ENCODE measurements around the gene TMPO.
"Not testable (repeated sequence)": the region's sequence is repeated elsewhere in the genome, so short reads cannot be mapped to it uniquely, and the experiment has no call there.

TMPO gene

GRCh38 chr12:98579835-98580234 is 64.4 kb downstream of the TMPO start:
- no peak for DNase-seq

GRCh38 chr12:98580695-98581094 is 65.3 kb downstream of the TMPO start:
- no peak for DNase-seq

- DNase-seq: no peak
Observed at GRCh38 chr12:98581101-98581500, 65.7 kb downstream of the TMPO start.

GRCh38 chr12:98582093-98582492 is 66.7 kb downstream of the TMPO start:
- no peak for DNase-seq

GRCh38 chr12:98587084-98587483 is 71.7 kb downstream of the TMPO start:
- no peak for DNase-seq

- no peak for DNase-seq
Observed at GRCh38 chr12:98591209-98591608, 75.8 kb downstream of the TMPO start.

- DNase-seq: no peak
Observed at GRCh38 chr12:98592825-98593322, 77.5 kb downstream of the TMPO start.

- DNase-seq: peak; percentile 94
Observed at GRCh38 chr12:98593351-98594049, 78.1 kb downstream of the TMPO start, which contains the start of gene SLC25A3. Gene SLC25A3 (plus strand): TSS chr12:98593686. CDS start chr12:98593979, 293 bp downstream.

GRCh38 chr12:98594050-98594835 is 78.9 kb downstream of the TMPO start:
- DNase-seq: peak; percentile 30 to 47

GRCh38 chr12:98595243-98595988 is 80.0 kb downstream of the TMPO start:
- DNase-seq: no peak

- DNase-seq: not testable (repeated sequence)
Observed at GRCh38 chr12:98597313-98597712, 81.9 kb downstream of the TMPO start.
